ENCODE results near the gene HEPN1. TPM values are rescaled to one million over a fixed set of nuclear protein-coding genes. Genes with fewer than 3 reads are reported as not detected.

HEPN1 gene
- total and polyA plus RNA-seq, 4 donors = not detected

DNA sequence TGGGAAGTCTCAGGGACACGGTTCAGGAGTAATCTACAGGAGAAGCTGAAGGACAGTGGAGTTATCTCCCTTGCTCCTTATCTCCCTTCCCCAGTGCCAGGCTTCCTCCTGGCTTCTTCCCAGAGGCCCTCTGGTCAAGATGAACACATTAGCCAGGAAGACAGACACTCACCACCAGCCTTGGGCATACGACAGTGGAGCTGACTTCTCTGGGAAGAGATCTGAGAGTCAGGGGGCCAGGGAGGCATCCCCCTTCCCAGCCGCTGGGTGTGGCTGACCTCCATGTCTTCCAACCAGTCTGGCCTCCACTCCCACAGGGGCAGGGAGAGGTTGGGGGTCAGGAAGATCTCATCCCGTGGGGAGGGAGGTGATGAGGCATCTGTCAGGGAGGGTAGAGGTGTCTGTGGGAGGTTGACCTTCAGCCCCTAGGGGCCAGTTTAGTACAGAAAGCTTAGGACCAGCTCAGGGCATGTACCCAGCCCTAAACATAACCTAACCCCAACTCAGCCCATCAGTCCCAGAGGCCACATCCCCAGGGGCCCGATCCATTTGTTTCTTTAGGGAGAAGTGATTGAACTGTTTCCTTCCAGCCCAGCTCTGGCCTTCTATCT, 34.1 kb upstream of the HEPN1 start:
- H3K9me3 ChIP-seq (ENCODE audit: control insufficient read depth in 4 of 4, insufficient read depth in 3 of 4, low read length in 3 of 4) = no peaks in the 10 kb centered on the region
- TF ChIP-seq, protein P1, sequence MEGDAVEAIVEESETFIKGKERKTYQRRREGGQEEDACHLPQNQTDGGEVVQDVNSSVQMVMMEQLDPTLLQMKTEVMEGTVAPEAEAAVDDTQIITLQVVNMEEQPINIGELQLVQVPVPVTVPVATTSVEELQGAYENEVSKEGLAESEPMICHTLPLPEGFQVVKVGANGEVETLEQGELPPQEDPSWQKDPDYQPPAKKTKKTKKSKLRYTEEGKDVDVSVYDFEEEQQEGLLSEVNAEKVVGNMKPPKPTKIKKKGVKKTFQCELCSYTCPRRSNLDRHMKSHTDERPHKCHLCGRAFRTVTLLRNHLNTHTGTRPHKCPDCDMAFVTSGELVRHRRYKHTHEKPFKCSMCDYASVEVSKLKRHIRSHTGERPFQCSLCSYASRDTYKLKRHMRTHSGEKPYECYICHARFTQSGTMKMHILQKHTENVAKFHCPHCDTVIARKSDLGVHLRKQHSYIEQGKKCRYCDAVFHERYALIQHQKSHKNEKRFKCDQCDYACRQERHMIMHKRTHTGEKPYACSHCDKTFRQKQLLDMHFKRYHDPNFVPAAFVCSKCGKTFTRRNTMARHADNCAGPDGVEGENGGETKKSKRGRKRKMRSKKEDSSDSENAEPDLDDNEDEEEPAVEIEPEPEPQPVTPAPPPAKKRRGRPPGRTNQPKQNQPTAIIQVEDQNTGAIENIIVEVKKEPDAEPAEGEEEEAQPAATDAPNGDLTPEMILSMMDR (IDR thresholded peaks at IDR 0.05; ENCODE audit: control extremely low read depth, extremely low read depth) = no peak
- H3K27ac ChIP-seq (ENCODE audit: low read depth in 1 of 2, low read length in 1 of 2) = peak overlapping the region in 1 of 2 donors; percentile 33
- 70 to 80% methylated on average over 5 of the region's 5 CpGs for WGBS, 2 donors
- no peaks in the 10 kb centered on the region for H3K27me3 ChIP-seq (ENCODE audit: control insufficient read depth in 3 of 3, insufficient read depth in 3 of 3, low read length in 2 of 3)
- no peak overlapping the region for H3K9ac ChIP-seq (ENCODE audit: insufficient read depth in 1 of 2, low read length in 2 of 2)
- DNase-seq (no peak), ATAC-seq (ENCODE audit: insufficient read depth, low FRiP score) (no peak)
- peaks cover 0 to 2% (median 0%) of the 10 kb centered on the region in 4 donors for H3K36me3 ChIP-seq (ENCODE audit: control insufficient read depth in 4 of 4, insufficient read depth in 4 of 4, low read length in 4 of 4)
- H3K4me1 ChIP-seq (ENCODE audit: control insufficient read depth in 5 of 5, insufficient read depth in 5 of 5, low read length in 5 of 5) = peaks cover 0 to 17% (median 0%) of the 10 kb centered on the region in 5 donors
- no peak overlapping the region for H3K4me3 ChIP-seq

DNA sequence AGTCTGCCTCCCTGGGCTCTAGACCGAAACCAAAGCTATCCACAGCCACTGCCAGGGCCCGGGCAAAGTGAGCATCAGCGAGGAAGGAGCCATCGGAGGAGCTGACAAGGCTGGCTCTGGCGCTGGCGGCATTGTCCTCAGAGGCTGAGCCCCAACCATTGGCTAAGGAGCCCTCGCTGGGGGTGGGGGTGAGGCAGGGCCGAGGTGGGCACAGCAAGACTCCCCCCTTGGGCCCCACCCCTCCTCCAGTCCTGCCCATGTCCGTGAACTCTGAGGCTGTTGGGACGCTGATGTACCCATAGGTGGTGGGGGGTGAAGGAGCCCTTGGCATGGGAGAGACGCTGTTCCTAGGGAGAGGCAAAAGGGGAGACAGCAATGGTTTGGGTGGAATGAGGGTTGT, 32.6 kb upstream of the HEPN1 start:
- H3K27ac ChIP-seq (ENCODE audit: low read depth in 1 of 2, low read length in 1 of 2) = no peak overlapping the region
- TF ChIP-seq, protein P1 (IDR thresholded peaks at IDR 0.05; ENCODE audit: control extremely low read depth, extremely low read depth) = no peak
- 86 to 94% methylated on average over 11 of the region's 11 CpGs for WGBS, 2 donors
- no peak overlapping the region for H3K9ac ChIP-seq (ENCODE audit: insufficient read depth in 1 of 2, low read length in 2 of 2)
- DNase-seq (no peak), ATAC-seq (ENCODE audit: insufficient read depth, low FRiP score) (no peak)
- H3K4me1 ChIP-seq (ENCODE audit: control insufficient read depth in 5 of 5, insufficient read depth in 5 of 5, low read length in 5 of 5) = peaks cover 0 to 22% (median 11%) of the 10 kb centered on the region in 5 donors
- H3K36me3 ChIP-seq (ENCODE audit: control insufficient read depth in 4 of 4, insufficient read depth in 4 of 4, low read length in 4 of 4) = peaks cover 0 to 2% (median 0%) of the 10 kb centered on the region in 4 donors
- no peak overlapping the region for H3K4me3 ChIP-seq
- H3K27me3 ChIP-seq (ENCODE audit: control insufficient read depth in 3 of 3, insufficient read depth in 3 of 3, low read length in 2 of 3) = no peaks in the 10 kb centered on the region
- no peaks in the 10 kb centered on the region for H3K9me3 ChIP-seq (ENCODE audit: control insufficient read depth in 4 of 4, insufficient read depth in 3 of 4, low read length in 3 of 4)

DNA sequence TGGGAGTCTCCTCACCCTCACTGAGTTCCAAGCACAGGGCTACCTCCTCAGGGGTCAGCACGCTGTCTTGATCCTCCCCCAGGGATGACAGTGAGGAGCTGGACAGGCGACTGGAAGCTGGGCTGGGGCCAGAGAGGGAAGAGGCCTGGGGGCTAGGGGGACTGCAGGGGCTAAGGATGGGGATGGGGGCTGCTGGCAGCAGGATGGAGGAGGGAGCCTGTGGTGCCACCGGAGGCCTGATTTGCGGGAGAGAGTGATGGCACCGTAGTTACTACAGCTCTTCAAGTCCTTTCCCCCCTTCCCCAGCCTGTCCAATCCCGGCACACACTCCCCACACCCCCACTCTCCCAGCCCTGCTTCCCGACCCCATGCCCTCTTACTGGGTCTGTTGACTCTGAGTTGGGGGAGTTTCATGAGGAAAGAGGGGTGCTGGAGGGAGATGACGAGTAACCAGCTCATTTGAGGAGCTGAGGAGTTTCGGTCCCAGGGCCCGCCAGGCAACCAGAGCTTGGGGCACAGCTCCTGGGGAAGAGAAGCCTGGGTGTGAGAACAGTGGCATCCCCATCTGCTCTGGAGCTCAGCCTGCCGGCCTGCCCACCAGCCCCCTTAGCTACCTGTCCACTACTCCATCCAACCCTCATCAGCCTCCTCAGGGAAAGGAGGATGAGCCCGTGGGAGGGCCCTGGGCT, 31.9 kb upstream of the HEPN1 start:
- TF ChIP-seq, protein P1 (IDR thresholded peaks at IDR 0.05; ENCODE audit: control extremely low read depth, extremely low read depth) = no peak
- DNase-seq (no peak), ATAC-seq (ENCODE audit: insufficient read depth, low FRiP score) (no peak)
- H3K4me1 ChIP-seq (ENCODE audit: control insufficient read depth in 5 of 5, insufficient read depth in 5 of 5, low read length in 5 of 5) = peaks cover 0 to 22% (median 11%) of the 10 kb centered on the region in 5 donors
- H3K9ac ChIP-seq (ENCODE audit: insufficient read depth in 1 of 2, low read length in 2 of 2) = no peak overlapping the region
- peaks cover 0 to 3% (median 0%) of the 10 kb centered on the region in 4 donors for H3K36me3 ChIP-seq (ENCODE audit: control insufficient read depth in 4 of 4, insufficient read depth in 4 of 4, low read length in 4 of 4)
- no peaks in the 10 kb centered on the region for H3K9me3 ChIP-seq (ENCODE audit: control insufficient read depth in 4 of 4, insufficient read depth in 3 of 4, low read length in 3 of 4)
- 81 to 92% methylated on average over 12 of the region's 12 CpGs for WGBS, 2 donors
- no peak overlapping the region for H3K4me3 ChIP-seq
- H3K27me3 ChIP-seq (ENCODE audit: control insufficient read depth in 3 of 3, insufficient read depth in 3 of 3, low read length in 2 of 3) = no peaks in the 10 kb centered on the region
- no peak overlapping the region for H3K27ac ChIP-seq (ENCODE audit: low read depth in 1 of 2, low read length in 1 of 2)

Data from lung (tissue), 12 donors.